ENCODE results near the gene TIAL1.
"Not testable (repeated sequence)": the region's sequence is repeated elsewhere in the genome, so short reads cannot be mapped to it uniquely, and the experiment has no call there.

The TIAL1 gene

GRCh38 chr10:119556081-119556480, 40.7 kb downstream of the TIAL1 start:
- in situ Hi-C loops (cut with MboI; ENCODE audit: low sequenced_read_pairs), result not testable (repeated sequence)

- in situ Hi-C loops (cut with MboI; ENCODE audit: low sequenced_read_pairs), result no loop called here
Observed at GRCh38 chr10:119555178-119555784, 41.5 kb downstream of the TIAL1 start.

GRCh38 chr10:119550827-119551226, 45.9 kb downstream of the TIAL1 start:
- in situ Hi-C loops (cut with MboI; ENCODE audit: low sequenced_read_pairs), result no loop called here

GRCh38 chr10:119549247-119549999, 47.3 kb downstream of the TIAL1 start:
- in situ Hi-C loops (cut with MboI; ENCODE audit: low sequenced_read_pairs), result no loop called here

GRCh38 chr10:119546009-119546408, 50.8 kb downstream of the TIAL1 start:
- in situ Hi-C loops (cut with MboI; ENCODE audit: low sequenced_read_pairs), result no loop called here

GRCh38 chr10:119545310-119545709, 51.5 kb downstream of the TIAL1 start:
- in situ Hi-C loops (cut with MboI; ENCODE audit: low sequenced_read_pairs), result no loop called here

GRCh38 chr10:119543814-119544642, 52.7 kb downstream of the TIAL1 start:
- in situ Hi-C loops (cut with MboI; ENCODE audit: low sequenced_read_pairs), result no loop called here

GRCh38 chr10:119542988-119543813, 53.6 kb downstream of the TIAL1 start:
- in situ Hi-C loops (cut with MboI; ENCODE audit: low sequenced_read_pairs), result no loop called here

GRCh38 chr10:119542357-119542987, 54.3 kb downstream of the TIAL1 start, which contains the start of gene RGS10:
TSS of gene RGS10 (minus strand) at chr10:119542719. CDS start at chr10:119542638, 81 bp downstream.
- in situ Hi-C loops (cut with MboI; ENCODE audit: low sequenced_read_pairs), result no loop called here

GRCh38 chr10:119541459-119542356, 55.1 kb downstream of the TIAL1 start:
- in situ Hi-C loops (cut with MboI; ENCODE audit: low sequenced_read_pairs), result no loop called here

GRCh38 chr10:119541046-119541445, 55.7 kb downstream of the TIAL1 start:
- in situ Hi-C loops (cut with MboI; ENCODE audit: low sequenced_read_pairs), result no loop called here

GRCh38 chr10:119540038-119540437, 56.7 kb downstream of the TIAL1 start:
- in situ Hi-C loops (cut with MboI; ENCODE audit: low sequenced_read_pairs), result no loop called here

- in situ Hi-C loops (cut with MboI; ENCODE audit: low sequenced_read_pairs), result no loop called here
Observed at GRCh38 chr10:119539359-119539825, 57.4 kb downstream of the TIAL1 start.

GRCh38 chr10:119538632-119539358, 58.0 kb downstream of the TIAL1 start:
- in situ Hi-C loops (cut with MboI; ENCODE audit: low sequenced_read_pairs), result no loop called here

- in situ Hi-C loops (cut with MboI; ENCODE audit: low sequenced_read_pairs), result no loop called here
Observed at GRCh38 chr10:119537953-119538630, 58.7 kb downstream of the TIAL1 start.

GRCh38 chr10:119536508-119537025, 60.2 kb downstream of the TIAL1 start:
- in situ Hi-C loops (cut with MboI; ENCODE audit: low sequenced_read_pairs), result no loop called here

GRCh38 chr10:119535837-119536507, 60.8 kb downstream of the TIAL1 start:
- in situ Hi-C loops (cut with MboI; ENCODE audit: low sequenced_read_pairs), result no loop called here

Measured in HL-60/S4 treated with retinoic acid at 250 ng/mL for 4 days and 3 days (cell line).